ENCODE data around the gene NDST1. TPM values are rescaled to one million over a fixed set of nuclear protein-coding genes. Genes with fewer than 3 reads are reported as not detected.

The NDST1 gene
- total RNA-seq, 4 donors from 2014 or later = 36.1 to 70.5 (median 50.5) TPM

GRCh38 chr5:150598821-150599273 is 90.9 kb downstream of the NDST1 start:
- DNase-seq = no peak
- intact Hi-C loops (cut with DNase I; ENCODE audit: low total_unique reads) = no loop called here

DNA sequence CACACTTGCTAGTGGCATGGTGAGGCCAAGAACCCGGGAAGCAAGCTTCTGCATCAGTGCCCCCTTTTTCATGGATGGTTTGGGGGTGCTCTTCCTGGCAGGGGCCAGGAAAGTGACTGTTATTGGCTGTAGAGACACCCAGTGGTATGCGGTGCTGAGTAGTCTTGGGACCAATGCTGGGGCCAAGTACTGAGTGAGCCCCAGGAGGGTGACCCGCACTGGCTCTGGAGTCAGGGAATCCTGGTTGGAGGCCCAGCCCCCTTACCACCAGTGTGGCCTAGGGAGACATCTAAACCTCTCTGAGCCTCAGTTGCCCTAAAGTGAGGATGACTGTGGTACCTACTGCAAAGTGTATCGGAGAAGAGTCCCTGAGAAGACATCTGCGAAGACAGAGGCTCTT is 91.3 kb downstream of the NDST1 start:
- no peaks in the 10 kb centered on the region for H3K9me3 ChIP-seq
- peaks cover 52 to 56% of the 10 kb centered on the region in 2 donors for H3K4me1 ChIP-seq
- intact Hi-C loops (cut with DNase I; ENCODE audit: low total_unique reads) = no loop called here
- ATAC-seq (no peak), DNase-seq (no peak)
- no peak overlapping the region for H3K4me3 ChIP-seq
- H3K27ac ChIP-seq = peak overlapping the region; percentile 85 to 98 (median 90)
- no peaks in the 10 kb centered on the region for H3K36me3 ChIP-seq
- H3K27me3 ChIP-seq = no peaks in the 10 kb centered on the region
- no peak for TF ChIP-seq POLR2A (IDR thresholded peaks at IDR 0.05)
- TF ChIP-seq, protein P1, sequence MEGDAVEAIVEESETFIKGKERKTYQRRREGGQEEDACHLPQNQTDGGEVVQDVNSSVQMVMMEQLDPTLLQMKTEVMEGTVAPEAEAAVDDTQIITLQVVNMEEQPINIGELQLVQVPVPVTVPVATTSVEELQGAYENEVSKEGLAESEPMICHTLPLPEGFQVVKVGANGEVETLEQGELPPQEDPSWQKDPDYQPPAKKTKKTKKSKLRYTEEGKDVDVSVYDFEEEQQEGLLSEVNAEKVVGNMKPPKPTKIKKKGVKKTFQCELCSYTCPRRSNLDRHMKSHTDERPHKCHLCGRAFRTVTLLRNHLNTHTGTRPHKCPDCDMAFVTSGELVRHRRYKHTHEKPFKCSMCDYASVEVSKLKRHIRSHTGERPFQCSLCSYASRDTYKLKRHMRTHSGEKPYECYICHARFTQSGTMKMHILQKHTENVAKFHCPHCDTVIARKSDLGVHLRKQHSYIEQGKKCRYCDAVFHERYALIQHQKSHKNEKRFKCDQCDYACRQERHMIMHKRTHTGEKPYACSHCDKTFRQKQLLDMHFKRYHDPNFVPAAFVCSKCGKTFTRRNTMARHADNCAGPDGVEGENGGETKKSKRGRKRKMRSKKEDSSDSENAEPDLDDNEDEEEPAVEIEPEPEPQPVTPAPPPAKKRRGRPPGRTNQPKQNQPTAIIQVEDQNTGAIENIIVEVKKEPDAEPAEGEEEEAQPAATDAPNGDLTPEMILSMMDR (IDR thresholded peaks at IDR 0.05 in 4 of 5, conservative IDR thresholded peaks at IDR 0.05 in 1 of 5) = no peak
- in situ Hi-C loops (cut with MboI; ENCODE audit: low sequenced_read_pairs in 4 of 4) = loop anchor here in 2 of 4 donors (10.0 kb wide), 1 partner anchor 56 kb away; no protein-coding TSS in a partner anchor

More at GRCh38 chr5:150598821-150599273, 90.9 kb downstream of the NDST1 start:
- no peak for ATAC-seq
- Histone ChIP-seq H3K27me3 (no peaks in the 10 kb centered on the region), H3K4me1 (peaks cover 54 to 60% of the 10 kb centered on the region in 2 donors), H3K9me3 (no peaks in the 10 kb centered on the region), H3K36me3 (no peaks in the 10 kb centered on the region), H3K27ac (peak overlapping the region; percentile 85 to 98 (median 90)), H3K4me3 (no peak overlapping the region)
- in situ Hi-C loops (cut with MboI; ENCODE audit: low sequenced_read_pairs in 4 of 4) = loop anchor here in 2 of 4 donors (10.0 kb wide), 1 partner anchor 56 kb away; no protein-coding TSS in a partner anchor
- TF ChIP-seq, protein P1 (IDR thresholded peaks at IDR 0.05 in 4 of 5, conservative IDR thresholded peaks at IDR 0.05 in 1 of 5) = no peak
- TF ChIP-seq POLR2A (IDR thresholded peaks at IDR 0.05) = no peak

DNA sequence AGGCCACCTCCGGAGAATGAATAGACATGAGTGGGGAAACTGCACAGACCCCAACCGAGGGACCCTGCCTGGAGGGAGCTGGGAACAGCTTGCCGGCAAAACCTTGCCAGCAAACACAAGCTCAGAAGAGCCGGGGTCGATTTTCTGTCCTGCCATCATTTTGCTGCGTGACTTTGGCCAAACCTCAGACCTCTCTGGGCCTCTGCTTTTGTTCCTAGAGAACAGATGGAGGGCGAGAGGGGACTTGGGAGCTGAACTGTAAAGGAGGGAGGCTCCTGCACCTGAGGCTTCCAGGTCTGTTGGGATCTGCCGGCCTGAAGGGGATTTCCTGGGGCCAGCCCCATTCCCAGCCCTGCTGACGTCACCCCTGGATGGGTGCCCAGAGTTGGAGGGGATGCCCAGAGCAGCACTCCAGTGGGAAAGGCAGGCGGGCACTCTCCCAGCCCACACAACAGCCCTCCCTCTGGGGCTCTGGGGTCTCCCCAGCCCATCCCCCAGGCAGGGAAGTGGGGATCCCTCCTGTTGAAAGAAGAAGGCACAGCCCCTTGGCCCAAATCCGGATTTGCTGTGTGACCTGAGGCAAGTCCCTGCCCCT is 92.1 kb downstream of the NDST1 start:
- peak in 1 of 2 donors; percentile 46 for DNase-seq
- Histone ChIP-seq H3K9me3 (no peaks in the 10 kb centered on the region), H3K36me3 (no peaks in the 10 kb centered on the region), H3K4me3 (no peak overlapping the region), H3K27ac (peak overlapping the region; percentile 85 to 98 (median 90)), H3K4me1 (peaks cover 50 to 51% of the 10 kb centered on the region in 2 donors), H3K27me3 (no peaks in the 10 kb centered on the region)
- intact Hi-C loops (cut with DNase I; ENCODE audit: low total_unique reads) = no loop called here
- peak in 1 of 2 donors; percentile 36 for TF ChIP-seq POLR2A (IDR thresholded peaks at IDR 0.05)
- TF ChIP-seq, protein P1 (IDR thresholded peaks at IDR 0.05 in 4 of 5, conservative IDR thresholded peaks at IDR 0.05 in 1 of 5) = no peak
- in situ Hi-C loops (cut with MboI; ENCODE audit: low sequenced_read_pairs in 4 of 4) = loop anchor here in 2 of 4 donors (10.0 kb wide), 1 partner anchor 55 kb away; no protein-coding TSS in a partner anchor
- ATAC-seq = no peak

GRCh38 chr5:150600616-150601490 is 92.9 kb downstream of the NDST1 start:
- H3K4me3 ChIP-seq = peak overlapping the region; percentile 17 to 38 (median 28)
- no peaks in the 10 kb centered on the region for H3K27me3 ChIP-seq
- TF ChIP-seq POLR2A (IDR thresholded peaks at IDR 0.05) = no peak
- TF ChIP-seq, protein P1 (IDR thresholded peaks at IDR 0.05 in 4 of 5, conservative IDR thresholded peaks at IDR 0.05 in 1 of 5) = no peak
- H3K27ac ChIP-seq = peak overlapping the region; percentile 85 to 98 (median 90)
- ATAC-seq (peak; percentile 72 to 88), DNase-seq (peak in 1 of 2 donors; percentile 57)
- no peaks in the 10 kb centered on the region for H3K9me3 ChIP-seq
- peaks cover 46 to 51% of the 10 kb centered on the region in 2 donors for H3K4me1 ChIP-seq
- H3K36me3 ChIP-seq = no peaks in the 10 kb centered on the region
- intact Hi-C loops (cut with DNase I; ENCODE audit: low total_unique reads) = no loop called here
- in situ Hi-C loops (cut with MboI; ENCODE audit: low sequenced_read_pairs in 4 of 4) = no loop called here

All from gastrocnemius medialis (tissue), 4 donors.